ENCODE data around the gene PGP. TPM values are rescaled to one million over a fixed set of nuclear protein-coding genes. Genes with fewer than 3 reads are reported as not detected.
"Not testable (repeated sequence)": the region's sequence is repeated elsewhere in the genome, so short reads cannot be mapped to it uniquely, and the experiment has no call there.

Gene PGP
- total and polyA plus RNA-seq, 4 experiments from 2014 or later, result 7.8 to 27.3 (median 19.7) TPM

- Mint-ChIP-seq H3K4me1 (peaks cover 0 to 2% (median 0%) of the 10 kb centered on the region in 4 donors), H3K27me3 (no peaks in the 10 kb centered on the region), H3K4me3 (no peak overlapping the region), H3K36me3 (peaks cover 5 to 18% of the 10 kb centered on the region in 2 donors), H3K9me3 (no peaks in the 10 kb centered on the region), H3K27ac (peak overlapping the region in 1 of 7 donors; percentile 10)
- Histone ChIP-seq H3K27me3 (ENCODE audit: insufficient read depth, low read length) (no peaks in the 10 kb centered on the region), H3K36me3 (ENCODE audit: insufficient read depth, low read length) (peaks cover 21% of the 10 kb centered on the region), H3K4me3 (ENCODE audit: low read length in 2 of 2) (no peak overlapping the region), H3K4me1 (ENCODE audit: insufficient read depth, low read length) (no peaks in the 10 kb centered on the region), H3K9me3 (ENCODE audit: control insufficient read depth in 1 of 2, low read length in 2 of 2) (no peaks in the 10 kb centered on the region), H3K27ac (ENCODE audit: low read depth, low read length) (no peak overlapping the region)
- CTCF ChIA-PET (ENCODE audit: partially characterized antibody), result no interaction called here
- DNase-seq, result no peak
- intact Hi-C loops (cut with micrococcal nuclease), result no loop called here
- POLR2A ChIA-PET (ENCODE audit: partially characterized antibody), result no interaction called here
Measured at GRCh38 chr16:2243781-2244180, 29.1 kb upstream of the PGP start.

DNA sequence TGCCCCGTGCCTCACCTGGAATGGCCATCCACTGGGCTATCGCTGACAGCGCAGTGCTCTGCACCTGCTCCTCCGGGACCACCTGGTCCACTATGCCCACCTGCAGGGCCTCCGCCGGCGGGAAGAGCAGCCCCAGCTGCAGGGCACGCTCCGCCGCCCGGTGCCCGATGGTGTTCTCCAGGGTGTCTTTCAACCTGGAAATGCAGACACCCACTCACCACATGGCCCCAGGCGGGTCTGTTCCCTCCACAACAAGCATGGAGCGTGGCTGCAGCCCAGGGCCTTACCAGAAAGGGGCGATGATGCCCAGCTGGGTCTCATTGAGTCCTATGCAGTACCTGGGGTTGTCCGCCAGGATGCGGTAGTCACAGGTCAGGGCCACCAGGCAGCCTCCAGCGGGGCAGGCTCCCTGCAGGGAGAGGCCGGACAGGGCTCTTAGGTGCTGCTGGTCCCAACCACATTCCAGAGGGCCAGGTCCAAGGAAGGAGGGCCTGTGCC is 28.4 kb upstream of the PGP start:
- Mint-ChIP-seq H3K36me3 (peaks cover 5 to 18% of the 10 kb centered on the region in 2 donors), H3K27me3 (no peaks in the 10 kb centered on the region), H3K9me3 (no peaks in the 10 kb centered on the region), H3K27ac (no peak overlapping the region), H3K4me1 (peaks cover 0 to 2% (median 0%) of the 10 kb centered on the region in 4 donors), H3K4me3 (no peak overlapping the region)
- no peak for DNase-seq
- Histone ChIP-seq H3K27ac (ENCODE audit: low read depth, low read length) (no peak overlapping the region), H3K4me1 (ENCODE audit: insufficient read depth, low read length) (no peaks in the 10 kb centered on the region), H3K4me3 (ENCODE audit: low read length in 2 of 2) (no peak overlapping the region), H3K9me3 (ENCODE audit: control insufficient read depth in 1 of 2, low read length in 2 of 2) (no peaks in the 10 kb centered on the region), H3K36me3 (ENCODE audit: insufficient read depth, low read length) (peaks cover 21% of the 10 kb centered on the region), H3K27me3 (ENCODE audit: insufficient read depth, low read length) (no peaks in the 10 kb centered on the region)
- intact Hi-C loops (cut with micrococcal nuclease), result no loop called here
- ChIA-PET POLR2A (ENCODE audit: partially characterized antibody) (no interaction called here), CTCF (ENCODE audit: partially characterized antibody) (interaction anchor here (1.4 kb wide), 1 partner anchor 8 kb away, joined by 3 read pairs; the partner anchor contains the start of gene ECI1)

GRCh38 chr16:2242598-2242997 is 28.0 kb upstream of the PGP start:
- intact Hi-C loops (cut with micrococcal nuclease), result no loop called here
- ChIA-PET POLR2A (ENCODE audit: partially characterized antibody) (no interaction called here), CTCF (ENCODE audit: partially characterized antibody) (interaction anchor here (1.4 kb wide), 1 partner anchor 9 kb away, joined by 3 read pairs; the partner anchor contains the start of gene ECI1)
- H3K4me3 ChIP-seq (ENCODE audit: low read length in 2 of 2), result no peak overlapping the region
- H3K4me1 ChIP-seq (ENCODE audit: insufficient read depth, low read length), result no peaks in the 10 kb centered on the region
- DNase-seq, result no peak
- Mint-ChIP-seq H3K4me3 (no peak overlapping the region), H3K4me1 (peaks cover 0 to 2% (median 0%) of the 10 kb centered on the region in 4 donors), H3K27me3 (no peaks in the 10 kb centered on the region), H3K9me3 (no peaks in the 10 kb centered on the region), H3K36me3 (peaks cover 5 to 18% of the 10 kb centered on the region in 2 donors), H3K27ac (peak overlapping the region in 2 of 7 donors; percentile 37 to 53)
- peaks cover 21% of the 10 kb centered on the region for H3K36me3 ChIP-seq (ENCODE audit: insufficient read depth, low read length)
- no peak overlapping the region for H3K27ac ChIP-seq (ENCODE audit: low read depth, low read length)
- no peaks in the 10 kb centered on the region for H3K27me3 ChIP-seq (ENCODE audit: insufficient read depth, low read length)
- H3K9me3 ChIP-seq (ENCODE audit: control insufficient read depth in 1 of 2, low read length in 2 of 2), result no peaks in the 10 kb centered on the region

DNA sequence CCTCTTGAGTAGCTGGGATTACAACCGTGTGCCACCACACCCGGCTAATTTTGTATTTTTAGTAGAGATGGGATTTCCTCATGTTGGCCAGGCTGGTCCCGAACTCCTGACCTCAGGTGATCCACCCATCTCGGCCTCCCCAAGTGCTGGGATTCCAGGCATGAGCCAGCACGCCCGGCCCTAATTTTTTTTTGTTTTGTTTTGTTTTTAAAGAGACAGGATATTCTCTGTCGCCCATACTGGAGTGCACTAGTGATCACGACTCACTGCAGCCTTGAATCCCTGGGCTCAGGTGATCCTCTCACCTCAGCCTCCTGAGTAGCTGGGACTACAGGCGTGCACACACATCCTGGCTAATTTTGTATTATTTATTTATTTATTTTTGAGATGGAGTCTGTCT is 25.7 kb upstream of the PGP start:
- H3K9me3 ChIP-seq (ENCODE audit: control insufficient read depth in 1 of 2, low read length in 2 of 2); DNase-seq; H3K27ac Mint-ChIP-seq; H3K9me3 Mint-ChIP-seq; POLR2A ChIA-PET (ENCODE audit: partially characterized antibody); H3K4me3 Mint-ChIP-seq; H3K27ac ChIP-seq (ENCODE audit: low read depth, low read length); H3K27me3 ChIP-seq (ENCODE audit: insufficient read depth, low read length); H3K27me3 Mint-ChIP-seq; H3K4me3 ChIP-seq (ENCODE audit: low read length in 2 of 2); H3K4me1 Mint-ChIP-seq; intact Hi-C loops (cut with micrococcal nuclease); CTCF ChIA-PET (ENCODE audit: partially characterized antibody); H3K4me1 ChIP-seq (ENCODE audit: insufficient read depth, low read length): not testable (repeated sequence)
- peaks cover 6 to 13% of the 10 kb centered on the region in 2 donors for H3K36me3 Mint-ChIP-seq
- peaks cover 10% of the 10 kb centered on the region for H3K36me3 ChIP-seq (ENCODE audit: insufficient read depth, low read length)

- H3K4me3 Mint-ChIP-seq, result no peak overlapping the region
- H3K27me3 Mint-ChIP-seq, result no peaks in the 10 kb centered on the region
- no peaks in the 10 kb centered on the region for H3K27me3 ChIP-seq (ENCODE audit: insufficient read depth, low read length)
- no peaks in the 10 kb centered on the region for H3K4me1 ChIP-seq (ENCODE audit: insufficient read depth, low read length)
- H3K9me3 Mint-ChIP-seq, result no peaks in the 10 kb centered on the region
- no peak for DNase-seq
- no peaks in the 10 kb centered on the region for H3K9me3 ChIP-seq (ENCODE audit: control insufficient read depth in 1 of 2, low read length in 2 of 2)
- peaks cover 8 to 15% of the 10 kb centered on the region in 2 donors for H3K36me3 Mint-ChIP-seq
- H3K4me3 ChIP-seq (ENCODE audit: low read length in 2 of 2), result no peak overlapping the region
- intact Hi-C loops (cut with micrococcal nuclease), result no loop called here
- CTCF ChIA-PET (ENCODE audit: partially characterized antibody), result no interaction called here
- peaks cover 0 to 9% (median under 1%) of the 10 kb centered on the region in 4 donors for H3K4me1 Mint-ChIP-seq
- H3K36me3 ChIP-seq (ENCODE audit: insufficient read depth, low read length), result peaks cover 15% of the 10 kb centered on the region
- no peak overlapping the region for H3K27ac Mint-ChIP-seq
- no peak overlapping the region for H3K27ac ChIP-seq (ENCODE audit: low read depth, low read length)
- POLR2A ChIA-PET (ENCODE audit: partially characterized antibody), result interaction anchor here (1.8 kb wide), 1 partner anchor 11 kb away, joined by 7 read pairs; no protein-coding TSS in a partner anchor
Measured at GRCh38 chr16:2238838-2239675, 24.4 kb upstream of the PGP start.

GRCh38 chr16:2238150-2238837 is 23.7 kb upstream of the PGP start:
- Histone ChIP-seq H3K27ac (ENCODE audit: low read depth, low read length) (no peak overlapping the region), H3K9me3 (ENCODE audit: control insufficient read depth in 1 of 2, low read length in 2 of 2) (no peaks in the 10 kb centered on the region), H3K4me3 (ENCODE audit: low read length in 2 of 2) (no peak overlapping the region), H3K4me1 (ENCODE audit: insufficient read depth, low read length) (no peaks in the 10 kb centered on the region), H3K36me3 (ENCODE audit: insufficient read depth, low read length) (peaks cover 17% of the 10 kb centered on the region), H3K27me3 (ENCODE audit: insufficient read depth, low read length) (no peaks in the 10 kb centered on the region)
- CTCF ChIA-PET (ENCODE audit: partially characterized antibody), result no interaction called here
- POLR2A ChIA-PET (ENCODE audit: partially characterized antibody), result interaction anchor here (0.5 to 1.8 kb wide), 2 partner anchors 12 to 81 kb away, joined by 3 to 7 read pairs; no protein-coding TSS in a partner anchor
- Mint-ChIP-seq H3K4me1 (peaks cover 0 to 9% (median under 1%) of the 10 kb centered on the region in 4 donors), H3K27ac (no peak overlapping the region), H3K36me3 (peaks cover 8 to 13% of the 10 kb centered on the region in 2 donors), H3K27me3 (no peaks in the 10 kb centered on the region), H3K4me3 (no peak overlapping the region), H3K9me3 (no peaks in the 10 kb centered on the region)
- DNase-seq, result peak in 1 of 5 donors; percentile 36
- intact Hi-C loops (cut with micrococcal nuclease), result no loop called here

- H3K4me1 ChIP-seq (ENCODE audit: insufficient read depth, low read length), result no peaks in the 10 kb centered on the region
- no peaks in the 10 kb centered on the region for H3K9me3 ChIP-seq (ENCODE audit: control insufficient read depth in 1 of 2, low read length in 2 of 2)
- POLR2A ChIA-PET (ENCODE audit: partially characterized antibody), result interaction anchor here (0.5 kb wide), 1 partner anchor 82 kb away, joined by 3 read pairs; no protein-coding TSS in a partner anchor
- peaks cover 0 to 9% (median under 1%) of the 10 kb centered on the region in 4 donors for H3K4me1 Mint-ChIP-seq
- DNase-seq, result no peak
- intact Hi-C loops (cut with micrococcal nuclease), result no loop called here
- CTCF ChIA-PET (ENCODE audit: partially characterized antibody), result no interaction called here
- peaks cover 8 to 16% of the 10 kb centered on the region in 2 donors for H3K36me3 Mint-ChIP-seq
- no peaks in the 10 kb centered on the region for H3K9me3 Mint-ChIP-seq
- no peaks in the 10 kb centered on the region for H3K27me3 ChIP-seq (ENCODE audit: insufficient read depth, low read length)
- no peak overlapping the region for H3K4me3 Mint-ChIP-seq
- no peak overlapping the region for H3K27ac Mint-ChIP-seq
- peaks cover 20% of the 10 kb centered on the region for H3K36me3 ChIP-seq (ENCODE audit: insufficient read depth, low read length)
- H3K27me3 Mint-ChIP-seq, result no peaks in the 10 kb centered on the region
- H3K27ac ChIP-seq (ENCODE audit: low read depth, low read length), result no peak overlapping the region
- H3K4me3 ChIP-seq (ENCODE audit: low read length in 2 of 2), result no peak overlapping the region
Measured at GRCh38 chr16:2237493-2238149, 23.0 kb upstream of the PGP start.

Data from CD4-positive, alpha-beta memory T cell (primary cell).